Fibroblast of villous mesenchyme (primary cell): ENCODE results near the gene HAPLN3. TPM values are rescaled to one million over a fixed set of nuclear protein-coding genes. Genes with fewer than 3 reads are reported as not detected.

ENCODE experiments used
- DNase-seq: peaks from one replicate; pipeline ENCODE4 v3.0.0-alpha.2; 2010; ENCODE audit warnings: low read depth
- H3K4me3 ChIP-seq: 2 replicates; pipeline ENCODE4 v1.5.1; 2011; ENCODE audit warnings: low read depth, mild to moderate bottlenecking, low read length
- total RNA-seq: library from RNA; depleted of rRNA; stranded (reverse); fragments of >200 nt; gene quantifications from 2 replicates; pipeline ENCODE4 v1.2.3, GENCODE V29; 2012
- TF ChIP-seq, protein P1 (sequence below): IDR thresholded peaks from 2 replicates; pipeline ENCODE4 v1.5.1; 2012; ENCODE audit warnings: low read depth, mild to moderate bottlenecking, low read length; ENCODE audit not compliant: insufficient read depth

HAPLN3 gene
- total RNA-seq, 1 donor = 5.2 TPM

DNA sequence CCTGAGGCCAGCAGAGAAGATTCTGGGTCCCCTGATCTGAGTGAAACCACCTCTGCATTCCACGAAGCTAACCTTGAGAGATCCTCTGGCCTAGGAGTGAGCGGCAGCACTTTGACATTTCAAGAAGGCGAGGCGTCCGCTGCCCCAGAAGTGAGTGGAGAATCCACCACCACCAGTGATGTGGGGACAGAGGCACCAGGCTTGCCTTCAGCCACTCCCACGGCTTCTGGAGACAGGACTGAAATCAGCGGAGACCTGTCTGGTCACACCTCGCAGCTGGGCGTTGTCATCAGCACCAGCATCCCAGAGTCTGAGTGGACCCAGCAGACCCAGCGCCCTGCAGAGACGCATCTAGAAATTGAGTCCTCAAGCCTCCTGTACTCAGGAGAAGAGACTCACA is 36.4 kb downstream of the HAPLN3 start:
- TF ChIP-seq, protein P1, sequence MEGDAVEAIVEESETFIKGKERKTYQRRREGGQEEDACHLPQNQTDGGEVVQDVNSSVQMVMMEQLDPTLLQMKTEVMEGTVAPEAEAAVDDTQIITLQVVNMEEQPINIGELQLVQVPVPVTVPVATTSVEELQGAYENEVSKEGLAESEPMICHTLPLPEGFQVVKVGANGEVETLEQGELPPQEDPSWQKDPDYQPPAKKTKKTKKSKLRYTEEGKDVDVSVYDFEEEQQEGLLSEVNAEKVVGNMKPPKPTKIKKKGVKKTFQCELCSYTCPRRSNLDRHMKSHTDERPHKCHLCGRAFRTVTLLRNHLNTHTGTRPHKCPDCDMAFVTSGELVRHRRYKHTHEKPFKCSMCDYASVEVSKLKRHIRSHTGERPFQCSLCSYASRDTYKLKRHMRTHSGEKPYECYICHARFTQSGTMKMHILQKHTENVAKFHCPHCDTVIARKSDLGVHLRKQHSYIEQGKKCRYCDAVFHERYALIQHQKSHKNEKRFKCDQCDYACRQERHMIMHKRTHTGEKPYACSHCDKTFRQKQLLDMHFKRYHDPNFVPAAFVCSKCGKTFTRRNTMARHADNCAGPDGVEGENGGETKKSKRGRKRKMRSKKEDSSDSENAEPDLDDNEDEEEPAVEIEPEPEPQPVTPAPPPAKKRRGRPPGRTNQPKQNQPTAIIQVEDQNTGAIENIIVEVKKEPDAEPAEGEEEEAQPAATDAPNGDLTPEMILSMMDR = no peak
- DNase-seq = no peak

DNA sequence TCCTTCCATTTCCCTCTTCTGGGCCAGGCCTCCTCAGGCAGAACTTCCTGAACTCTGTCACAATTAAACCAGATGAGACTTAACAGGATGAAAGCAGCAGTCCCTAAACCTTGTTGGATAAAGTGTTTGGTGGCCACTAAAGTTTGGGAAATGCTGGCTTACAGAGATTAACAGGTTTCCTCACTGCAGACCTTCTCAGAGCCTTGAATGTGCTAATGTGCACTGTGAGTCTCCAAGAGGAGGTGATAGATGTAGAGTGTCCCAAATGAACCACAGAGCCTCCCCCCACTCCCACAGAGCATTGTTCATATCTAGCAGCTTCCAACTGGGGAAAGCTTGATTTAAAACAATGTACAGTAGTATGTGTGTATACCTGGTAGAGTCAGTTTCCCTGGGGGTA is 42.9 kb downstream of the HAPLN3 start:
- no peak for DNase-seq
- TF ChIP-seq, protein P1 = no peak
- H3K4me3 ChIP-seq = no peak overlapping the region

More for the DNA sequence above, 36.4 kb downstream of the HAPLN3 start:
- no peak overlapping the region for H3K4me3 ChIP-seq

DNA sequence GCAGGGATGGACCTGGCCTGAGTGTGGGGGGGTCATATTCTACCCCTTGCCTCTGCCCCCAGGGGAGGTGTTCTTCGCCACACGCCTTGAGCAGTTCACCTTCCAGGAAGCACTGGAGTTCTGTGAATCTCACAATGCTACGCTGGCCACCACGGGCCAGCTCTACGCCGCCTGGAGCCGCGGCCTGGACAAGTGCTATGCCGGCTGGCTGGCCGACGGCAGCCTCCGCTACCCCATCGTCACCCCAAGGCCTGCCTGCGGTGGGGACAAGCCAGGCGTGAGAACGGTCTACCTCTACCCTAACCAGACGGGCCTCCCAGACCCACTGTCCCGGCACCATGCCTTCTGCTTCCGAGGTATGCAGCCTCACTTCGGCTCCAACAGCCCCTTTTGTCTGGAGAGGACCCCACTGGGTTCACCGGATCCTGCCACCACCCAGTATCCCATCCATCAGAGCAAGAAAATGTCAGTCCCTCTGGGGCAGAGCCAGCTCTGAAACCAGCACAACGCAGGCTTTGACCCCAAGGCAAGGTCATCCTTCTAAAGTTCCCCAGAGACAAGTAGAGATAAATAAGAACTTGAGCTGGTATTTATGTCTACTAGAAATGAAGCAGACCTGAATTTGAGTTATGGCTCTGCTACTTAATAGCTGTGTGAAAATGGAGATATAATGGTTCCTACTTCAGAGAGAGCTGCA is 45.8 kb downstream of the HAPLN3 start:
- DNase-seq = peak; percentile 35
- TF ChIP-seq, protein P1 = no peak
- H3K4me3 ChIP-seq = no peak overlapping the region

DNA sequence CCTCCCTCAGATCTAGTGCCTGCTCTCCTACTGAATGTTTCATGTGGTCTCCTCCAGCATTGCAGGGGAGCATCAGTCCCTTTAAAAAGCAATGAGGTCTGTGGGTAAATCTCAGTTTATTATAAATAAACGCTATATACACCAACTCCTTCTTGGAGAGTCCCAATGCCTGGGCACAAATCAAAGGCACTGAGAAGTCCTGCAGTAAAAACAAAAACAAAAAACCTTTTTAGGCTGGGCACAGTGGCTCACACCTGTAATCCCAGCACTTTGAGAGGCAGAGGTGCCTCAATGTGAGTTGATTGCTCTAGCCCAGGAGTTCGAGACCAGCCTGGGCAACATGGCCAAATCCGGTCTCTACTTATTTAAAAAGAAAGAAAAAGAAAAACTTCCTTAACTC is 47.1 kb downstream of the HAPLN3 start:
- DNase-seq = no peak
- TF ChIP-seq, protein P1 = no peak
- H3K4me3 ChIP-seq = no peak overlapping the region

DNA sequence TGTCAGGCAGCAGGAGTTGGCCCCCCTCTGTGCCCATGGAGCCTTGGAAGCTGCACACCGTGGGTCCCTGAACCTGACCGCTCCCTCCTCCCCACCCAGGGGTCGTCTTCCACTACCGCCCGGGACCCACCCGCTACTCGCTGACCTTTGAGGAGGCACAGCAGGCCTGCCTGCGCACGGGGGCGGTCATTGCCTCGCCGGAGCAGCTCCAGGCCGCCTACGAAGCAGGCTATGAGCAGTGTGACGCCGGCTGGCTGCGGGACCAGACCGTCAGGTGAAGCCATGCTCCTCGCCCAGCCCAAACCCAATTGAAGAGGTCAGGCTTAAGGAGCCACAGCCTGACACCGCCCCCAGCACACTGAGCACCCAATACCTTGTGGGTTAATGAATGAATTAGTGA is 48.2 kb downstream of the HAPLN3 start:
- TF ChIP-seq, protein P1 = no peak
- no peak overlapping the region for H3K4me3 ChIP-seq
- no peak for DNase-seq

DNA sequence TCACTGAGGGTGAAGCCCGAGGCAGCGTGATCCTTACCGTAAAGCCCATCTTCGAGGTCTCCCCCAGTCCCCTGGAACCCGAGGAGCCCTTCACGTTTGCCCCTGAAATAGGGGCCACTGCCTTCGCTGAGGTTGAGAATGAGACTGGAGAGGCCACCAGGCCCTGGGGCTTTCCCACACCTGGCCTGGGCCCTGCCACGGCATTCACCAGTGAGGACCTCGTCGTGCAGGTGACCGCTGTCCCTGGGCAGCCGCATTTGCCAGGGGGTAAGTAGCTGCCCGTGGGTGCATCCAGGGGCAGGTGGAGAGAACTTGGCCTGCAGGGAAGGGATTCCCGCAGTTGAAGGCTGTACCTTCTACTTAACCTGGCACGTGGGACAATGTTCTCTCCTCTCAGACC is 49.7 kb downstream of the HAPLN3 start:
- no peak for DNase-seq
- TF ChIP-seq, protein P1 = no peak
- no peak overlapping the region for H3K4me3 ChIP-seq
